Measurements from ENCODE around the gene FUZ. TPM values are rescaled to one million over a fixed set of nuclear protein-coding genes. Genes with fewer than 3 reads are reported as not detected.

The FUZ gene
- total RNA-seq, 1 donor, result 29.7 TPM

DNA sequence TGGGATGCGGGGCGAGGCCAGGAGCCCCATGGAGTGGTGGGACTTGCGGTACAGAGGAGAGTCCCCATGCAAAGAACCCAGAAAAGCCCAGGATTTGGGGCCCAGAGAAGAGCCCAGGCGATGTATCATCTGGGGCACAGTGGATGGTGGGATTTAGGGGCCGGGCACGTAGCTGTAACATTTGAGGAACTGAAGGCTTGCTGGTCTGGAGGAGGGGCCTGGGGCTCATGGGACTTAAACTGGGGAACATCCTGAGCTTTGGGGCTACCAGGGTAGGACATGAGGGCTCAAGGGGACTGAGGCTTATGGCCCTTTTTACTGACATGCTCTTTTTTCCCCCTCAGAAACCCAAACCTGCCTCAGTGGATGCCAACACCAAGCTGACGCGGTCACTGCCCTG lies 18.5 kb upstream of the FUZ start:
- no peaks in the 10 kb centered on the region for H3K9me3 ChIP-seq (ENCODE audit: low read depth, low read length)
- H2AFZ ChIP-seq (ENCODE audit: low read length), result no peak overlapping the region
- no peak overlapping the region for H3K4me3 ChIP-seq (ENCODE audit: insufficient read depth, low read length)
- H3K27ac ChIP-seq (ENCODE audit: low read depth, low read length), result no peak overlapping the region
- H3K79me2 ChIP-seq (ENCODE audit: insufficient read depth, low read length), result peaks cover 11% of the 10 kb centered on the region
- no peaks in the 10 kb centered on the region for H3K27me3 ChIP-seq (ENCODE audit: insufficient read depth, low read length)
- H3K36me3 ChIP-seq (ENCODE audit: insufficient read depth, low read length), result peaks cover 26% of the 10 kb centered on the region
- TF ChIP-seq, protein P1, sequence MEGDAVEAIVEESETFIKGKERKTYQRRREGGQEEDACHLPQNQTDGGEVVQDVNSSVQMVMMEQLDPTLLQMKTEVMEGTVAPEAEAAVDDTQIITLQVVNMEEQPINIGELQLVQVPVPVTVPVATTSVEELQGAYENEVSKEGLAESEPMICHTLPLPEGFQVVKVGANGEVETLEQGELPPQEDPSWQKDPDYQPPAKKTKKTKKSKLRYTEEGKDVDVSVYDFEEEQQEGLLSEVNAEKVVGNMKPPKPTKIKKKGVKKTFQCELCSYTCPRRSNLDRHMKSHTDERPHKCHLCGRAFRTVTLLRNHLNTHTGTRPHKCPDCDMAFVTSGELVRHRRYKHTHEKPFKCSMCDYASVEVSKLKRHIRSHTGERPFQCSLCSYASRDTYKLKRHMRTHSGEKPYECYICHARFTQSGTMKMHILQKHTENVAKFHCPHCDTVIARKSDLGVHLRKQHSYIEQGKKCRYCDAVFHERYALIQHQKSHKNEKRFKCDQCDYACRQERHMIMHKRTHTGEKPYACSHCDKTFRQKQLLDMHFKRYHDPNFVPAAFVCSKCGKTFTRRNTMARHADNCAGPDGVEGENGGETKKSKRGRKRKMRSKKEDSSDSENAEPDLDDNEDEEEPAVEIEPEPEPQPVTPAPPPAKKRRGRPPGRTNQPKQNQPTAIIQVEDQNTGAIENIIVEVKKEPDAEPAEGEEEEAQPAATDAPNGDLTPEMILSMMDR (IDR thresholded peaks at IDR 0.05; ENCODE audit: extremely low read depth, low read depth, low read length), result no peak
- H3K4me2 ChIP-seq (ENCODE audit: insufficient read depth, low read length), result no peak overlapping the region
- peaks cover 10% of the 10 kb centered on the region for H3K4me1 ChIP-seq (ENCODE audit: insufficient read depth, low read length)
- peak; percentile 65 for DNase-seq (ENCODE audit: insufficient read length, low spot score, missing footprints)
- H4K20me1 ChIP-seq (ENCODE audit: insufficient read depth, low read length), result peaks cover 14% of the 10 kb centered on the region

DNA sequence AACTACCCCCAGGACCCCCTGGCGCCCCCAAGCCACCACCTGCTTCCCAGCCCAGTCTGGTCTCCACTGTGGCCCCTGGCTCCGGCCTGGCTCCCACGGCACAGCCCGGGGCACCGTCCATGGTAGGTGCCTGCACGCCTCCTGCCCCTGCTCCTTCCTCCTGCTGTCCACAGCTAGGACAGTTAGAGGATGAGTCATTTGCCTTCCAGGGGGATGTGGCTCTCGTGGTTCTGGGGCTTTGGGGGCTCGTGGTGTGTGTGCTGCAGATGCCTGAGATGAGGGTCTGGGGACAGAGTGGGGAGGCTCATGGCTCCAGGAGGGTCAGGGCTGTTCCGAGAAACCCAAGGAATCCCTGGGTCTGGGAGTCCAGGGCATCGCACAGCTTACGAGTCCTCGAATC lies 17.7 kb upstream of the FUZ start:
- TF ChIP-seq, protein P1 (IDR thresholded peaks at IDR 0.05; ENCODE audit: extremely low read depth, low read depth, low read length), result no peak
- Histone ChIP-seq H4K20me1 (ENCODE audit: insufficient read depth, low read length) (peaks cover 19% of the 10 kb centered on the region), H3K36me3 (ENCODE audit: insufficient read depth, low read length) (peaks cover 23% of the 10 kb centered on the region), H3K27me3 (ENCODE audit: insufficient read depth, low read length) (no peaks in the 10 kb centered on the region), H3K4me2 (ENCODE audit: insufficient read depth, low read length) (no peak overlapping the region), H3K27ac (ENCODE audit: low read depth, low read length) (no peak overlapping the region), H2AFZ (ENCODE audit: low read length) (no peak overlapping the region), H3K4me1 (ENCODE audit: insufficient read depth, low read length) (peaks cover 10% of the 10 kb centered on the region), H3K79me2 (ENCODE audit: insufficient read depth, low read length) (peaks cover 19% of the 10 kb centered on the region), H3K9me3 (ENCODE audit: low read depth, low read length) (no peaks in the 10 kb centered on the region), H3K4me3 (ENCODE audit: insufficient read depth, low read length) (no peak overlapping the region)
- DNase-seq (ENCODE audit: insufficient read length, low spot score, missing footprints), result peak; percentile 69

DNA sequence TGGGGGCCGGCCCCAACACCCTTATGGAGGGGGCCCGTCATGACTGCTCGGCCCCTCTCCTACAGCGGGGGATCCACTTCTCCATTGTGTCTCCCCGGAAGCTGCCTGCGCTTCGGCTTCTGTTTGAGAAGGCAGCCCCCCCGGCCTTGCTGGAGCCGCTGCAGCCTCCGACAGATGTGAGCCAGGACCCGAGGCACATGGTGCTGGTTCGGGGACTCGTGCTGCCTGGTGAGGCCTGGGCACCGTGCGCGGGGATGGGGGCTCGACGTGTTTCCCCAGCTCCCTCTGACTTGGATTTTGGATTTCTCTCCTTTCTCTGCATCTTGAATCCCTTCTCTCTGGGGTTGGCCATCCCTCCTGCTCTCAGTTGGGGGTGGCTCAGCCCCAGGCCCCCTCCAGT lies 16.6 kb upstream of the FUZ start:
- DNase-seq (ENCODE audit: insufficient read length, low spot score, missing footprints), result peak; percentile 52
- Histone ChIP-seq H3K79me2 (ENCODE audit: insufficient read depth, low read length) (peaks cover 25% of the 10 kb centered on the region), H3K4me2 (ENCODE audit: insufficient read depth, low read length) (no peak overlapping the region), H4K20me1 (ENCODE audit: insufficient read depth, low read length) (peaks cover 23% of the 10 kb centered on the region), H2AFZ (ENCODE audit: low read length) (no peak overlapping the region), H3K9me3 (ENCODE audit: low read depth, low read length) (no peaks in the 10 kb centered on the region), H3K27me3 (ENCODE audit: insufficient read depth, low read length) (no peaks in the 10 kb centered on the region), H3K27ac (ENCODE audit: low read depth, low read length) (no peak overlapping the region), H3K4me1 (ENCODE audit: insufficient read depth, low read length) (peaks cover 10% of the 10 kb centered on the region), H3K4me3 (ENCODE audit: insufficient read depth, low read length) (no peak overlapping the region), H3K36me3 (ENCODE audit: insufficient read depth, low read length) (peaks cover 23% of the 10 kb centered on the region)
- TF ChIP-seq, protein P1 (IDR thresholded peaks at IDR 0.05; ENCODE audit: extremely low read depth, low read depth, low read length), result no peak

DNA sequence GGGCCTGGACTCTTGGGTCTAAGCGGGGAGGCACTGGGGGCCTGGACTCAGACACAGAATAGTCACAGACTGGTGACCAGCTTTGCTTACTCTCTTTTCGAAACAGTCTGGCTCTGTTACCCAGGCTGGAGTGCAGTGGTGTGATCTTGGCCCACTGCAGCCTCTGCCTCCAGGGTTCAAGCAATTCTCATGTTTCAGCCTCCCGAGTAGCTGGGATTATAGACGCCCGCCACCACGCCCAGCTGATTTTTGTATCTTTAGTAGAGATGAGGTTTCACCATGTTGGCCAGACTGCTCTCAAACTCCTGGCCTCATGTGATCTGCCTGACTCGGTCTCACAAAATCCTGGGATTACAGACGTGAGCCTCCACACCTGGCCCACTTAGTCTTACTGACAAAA lies 16.1 kb upstream of the FUZ start:
- H3K9me3 ChIP-seq (ENCODE audit: low read depth, low read length), result no peaks in the 10 kb centered on the region
- peaks cover 25% of the 10 kb centered on the region for H4K20me1 ChIP-seq (ENCODE audit: insufficient read depth, low read length)
- peaks cover 10% of the 10 kb centered on the region for H3K4me1 ChIP-seq (ENCODE audit: insufficient read depth, low read length)
- DNase-seq (ENCODE audit: insufficient read length, low spot score, missing footprints), result no peak
- H3K4me2 ChIP-seq (ENCODE audit: insufficient read depth, low read length), result no peak overlapping the region
- no peak overlapping the region for H3K4me3 ChIP-seq (ENCODE audit: insufficient read depth, low read length)
- peaks cover 28% of the 10 kb centered on the region for H3K79me2 ChIP-seq (ENCODE audit: insufficient read depth, low read length)
- H2AFZ ChIP-seq (ENCODE audit: low read length), result no peak overlapping the region
- no peaks in the 10 kb centered on the region for H3K27me3 ChIP-seq (ENCODE audit: insufficient read depth, low read length)
- no peak overlapping the region for H3K27ac ChIP-seq (ENCODE audit: low read depth, low read length)
- TF ChIP-seq, protein P1 (IDR thresholded peaks at IDR 0.05; ENCODE audit: extremely low read depth, low read depth, low read length), result no peak
- H3K36me3 ChIP-seq (ENCODE audit: insufficient read depth, low read length), result peaks cover 23% of the 10 kb centered on the region
